Smooth muscle cell (in vitro differentiated cells): Measurements from ENCODE around the gene SLC4A3. TPM values are rescaled to one million over a fixed set of nuclear protein-coding genes. Genes with fewer than 3 reads are reported as not detected.

ENCODE experiments used
- DNase-seq: peaks from one replicate; lab custom pipeline; 2025; ENCODE audit not compliant: unreplicated experiment; lab: John Stamatoyannopoulos, UW
- H2AFZ ChIP-seq: fragments of 200-600 bp; sonication (generic); 2 replicates; pipeline ENCODE4 v1.6.0; 2016; ENCODE audit warnings: antibody characterized with exemption, low read depth, mild to moderate bottlenecking
- H3F3A ChIP-seq: fragments of 200-600 bp; sonication (generic); 2 replicates; pipeline ENCODE4 v1.6.0; 2017; ENCODE audit warnings: antibody characterized with exemption, low read depth
- H3K27ac ChIP-seq: fragments of 200-600 bp; sonication (generic); 2 replicates; pipeline ENCODE4 v1.5.1; 2016; ENCODE audit warnings: low read depth, mild to moderate bottlenecking
- H3K27me3 ChIP-seq: fragments of 200-600 bp; sonication (generic); 2 replicates; pipeline ENCODE4 v1.6.1; 2016; ENCODE audit warnings: low read depth, mild to moderate bottlenecking
- H3K36me3 ChIP-seq: fragments of 200-600 bp; sonication (generic); 2 replicates; pipeline ENCODE4 v1.5.1; 2016; ENCODE audit warnings: low read depth
- H3K4me1 ChIP-seq: fragments of 200-600 bp; sonication (generic); 2 replicates; pipeline ENCODE4 v1.5.1; 2016; ENCODE audit warnings: low read depth
- H3K4me2 ChIP-seq: fragments of 200-600 bp; sonication (generic); 2 replicates; pipeline ENCODE4 v1.6.0; 2016; ENCODE audit warnings: mild to moderate bottlenecking
- H3K4me3 ChIP-seq: fragments of 200-600 bp; sonication (generic); 2 replicates; pipeline ENCODE4 v1.5.1; 2016; ENCODE audit warnings: mild to moderate bottlenecking
- H3K79me2 ChIP-seq: fragments of 200-600 bp; sonication (generic); 2 replicates; pipeline ENCODE4 v1.6.0; 2016; ENCODE audit warnings: low read depth, mild to moderate bottlenecking
- H3K9ac ChIP-seq: fragments of 200-600 bp; sonication (generic); 2 replicates; pipeline ENCODE4 v1.6.0; 2016; ENCODE audit warnings: low read depth
- H3K9me3 ChIP-seq: fragments of 200-600 bp; sonication (generic); replicated peaks from 2 replicates; pipeline ENCODE4 v1.5.1; 2016; ENCODE audit warnings: low read depth
- H4K20me1 ChIP-seq: fragments of 200-600 bp; sonication (generic); 2 replicates; pipeline ENCODE4 v1.6.0; 2016; ENCODE audit warnings: low read depth
- WGBS: methylation state at CpG from one replicate; pipeline ENCODE4 v1.1.7; 2016; ENCODE audit warnings: low lambda C conversion rate; 5-methylcytosine and 5-hydroxymethylcytosine counted together
- polyA plus RNA-seq: library from polyadenylated mRNA; unstranded; fragments of >200 nt; fragmentation: Nextera tagmentation; extraction: Ambion mirVana; gene quantifications from 2 replicates; pipeline ENCODE4 v1.2.1, GENCODE V29; 2016
- total RNA-seq: library from RNA; depleted of rRNA; stranded (reverse); fragments of >200 nt; gene quantifications from 2 replicates; pipeline ENCODE4 v1.2.3, GENCODE V29; 2014
- TF ChIP-seq, protein P1 (sequence below): fragments of 200-600 bp; sonication (generic); IDR thresholded peaks from 2 replicates; pipeline ENCODE4 v1.5.1; 2017; ENCODE audit warnings: borderline replicate concordance, mild to moderate bottlenecking, antibody characterized with exemption; ENCODE audit not compliant: insufficient read depth, poor library complexity, severe bottlenecking

Gene SLC4A3
- total and polyA plus RNA-seq, 2 experiments from 2014 or later, result 4.9 to 12.1 TPM

- Histone ChIP-seq H2AFZ (peak overlapping the region; percentile 37), H3K27me3 (no peaks in the 10 kb centered on the region), H3K9me3 (no peaks in the 10 kb centered on the region), H3K4me1 (peaks cover 45% of the 10 kb centered on the region), H3K4me3 (peak overlapping the region; percentile 51), H3K36me3 (no peaks in the 10 kb centered on the region), H3K79me2 (no peaks in the 10 kb centered on the region), H3K9ac (peak overlapping the region; percentile 44), H3F3A (peaks cover 17% of the 10 kb centered on the region), H3K4me2 (peak overlapping the region; percentile 56), H4K20me1 (no peaks in the 10 kb centered on the region), H3K27ac (peak overlapping the region; percentile 85)
- TF ChIP-seq, protein P1, sequence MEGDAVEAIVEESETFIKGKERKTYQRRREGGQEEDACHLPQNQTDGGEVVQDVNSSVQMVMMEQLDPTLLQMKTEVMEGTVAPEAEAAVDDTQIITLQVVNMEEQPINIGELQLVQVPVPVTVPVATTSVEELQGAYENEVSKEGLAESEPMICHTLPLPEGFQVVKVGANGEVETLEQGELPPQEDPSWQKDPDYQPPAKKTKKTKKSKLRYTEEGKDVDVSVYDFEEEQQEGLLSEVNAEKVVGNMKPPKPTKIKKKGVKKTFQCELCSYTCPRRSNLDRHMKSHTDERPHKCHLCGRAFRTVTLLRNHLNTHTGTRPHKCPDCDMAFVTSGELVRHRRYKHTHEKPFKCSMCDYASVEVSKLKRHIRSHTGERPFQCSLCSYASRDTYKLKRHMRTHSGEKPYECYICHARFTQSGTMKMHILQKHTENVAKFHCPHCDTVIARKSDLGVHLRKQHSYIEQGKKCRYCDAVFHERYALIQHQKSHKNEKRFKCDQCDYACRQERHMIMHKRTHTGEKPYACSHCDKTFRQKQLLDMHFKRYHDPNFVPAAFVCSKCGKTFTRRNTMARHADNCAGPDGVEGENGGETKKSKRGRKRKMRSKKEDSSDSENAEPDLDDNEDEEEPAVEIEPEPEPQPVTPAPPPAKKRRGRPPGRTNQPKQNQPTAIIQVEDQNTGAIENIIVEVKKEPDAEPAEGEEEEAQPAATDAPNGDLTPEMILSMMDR, result no peak
- DNase-seq, result no peak
- 44% methylated on average over 18 of the region's 18 CpGs for WGBS
Observed at GRCh38 chr2:219684721-219685689, 57.6 kb downstream of the SLC4A3 start.

DNA sequence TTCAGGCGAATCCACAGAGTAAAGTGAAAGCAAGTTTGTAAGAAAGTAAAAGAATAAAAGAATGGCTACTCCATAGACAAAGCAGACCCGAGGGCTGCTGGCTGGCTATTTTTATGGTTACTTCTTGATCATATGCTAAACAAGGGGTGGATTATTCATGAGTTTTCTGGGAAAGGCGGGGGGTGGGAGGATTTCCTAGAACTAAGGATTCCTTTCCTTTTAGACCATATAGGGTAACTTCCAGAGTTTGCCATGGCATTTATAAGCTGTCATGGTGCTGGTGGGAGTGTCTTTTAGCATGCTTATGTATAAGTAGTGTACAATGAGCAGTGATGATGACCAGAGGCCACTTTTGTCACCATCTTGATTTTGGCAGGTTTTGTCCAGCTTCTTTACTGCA is 59.8 kb downstream of the SLC4A3 start:
- peaks cover 36% of the 10 kb centered on the region for H3K4me1 ChIP-seq
- H3K27ac ChIP-seq, result peak overlapping the region; percentile 62
- 87% methylated on average over 3 of the region's 3 CpGs for WGBS
- no peaks in the 10 kb centered on the region for H3K9me3 ChIP-seq
- no peak overlapping the region for H3K9ac ChIP-seq
- no peak overlapping the region for H3K4me3 ChIP-seq
- no peaks in the 10 kb centered on the region for H3K36me3 ChIP-seq
- H4K20me1 ChIP-seq, result no peaks in the 10 kb centered on the region
- no peaks in the 10 kb centered on the region for H3K27me3 ChIP-seq
- TF ChIP-seq, protein P1, result no peak
- no peak overlapping the region for H2AFZ ChIP-seq
- DNase-seq, result no peak
- no peaks in the 10 kb centered on the region for H3K79me2 ChIP-seq
- H3K4me2 ChIP-seq, result no peak overlapping the region
- peaks cover 5% of the 10 kb centered on the region for H3F3A ChIP-seq

DNA sequence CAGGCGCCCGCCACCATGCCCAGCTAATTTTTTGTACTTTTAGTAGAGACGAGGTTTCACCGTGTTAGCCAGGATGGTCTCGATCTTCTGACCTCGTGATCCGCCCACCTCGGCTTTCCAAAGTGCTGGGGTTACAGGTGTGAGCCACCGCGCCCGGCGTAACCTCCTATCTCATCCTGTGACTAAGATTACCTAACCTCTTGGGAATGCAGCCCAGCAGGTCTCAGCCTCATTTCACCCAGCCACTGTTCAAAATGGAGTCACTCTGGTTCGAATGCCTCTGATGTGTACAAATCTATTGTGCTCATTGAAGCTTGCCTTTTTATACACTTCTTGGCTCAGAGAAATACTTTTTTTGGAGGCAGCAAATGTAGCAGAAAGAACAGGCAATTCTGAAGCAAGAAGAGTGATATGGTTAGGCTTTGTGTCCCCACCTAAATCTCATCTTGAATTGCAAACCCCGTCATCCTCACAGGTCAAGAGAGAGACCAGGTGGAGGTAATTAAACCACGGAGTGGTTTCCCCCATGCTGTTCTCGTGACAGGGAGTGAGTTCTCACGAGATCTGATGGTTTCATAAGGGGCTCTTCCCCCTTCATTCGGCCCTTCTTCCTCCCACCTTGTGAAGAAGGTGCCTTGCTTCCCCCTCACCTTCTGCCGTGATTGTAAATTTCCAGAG is 60.6 kb downstream of the SLC4A3 start:
- H2AFZ ChIP-seq, result no peak overlapping the region
- H3K36me3 ChIP-seq, result no peaks in the 10 kb centered on the region
- no peak for DNase-seq
- no peak overlapping the region for H3K4me3 ChIP-seq
- peak overlapping the region; percentile 62 for H3K27ac ChIP-seq
- no peaks in the 10 kb centered on the region for H3K27me3 ChIP-seq
- WGBS, result 83% methylated on average over 19 of the region's 19 CpGs
- TF ChIP-seq, protein P1, result no peak
- H3K4me1 ChIP-seq, result peaks cover 36% of the 10 kb centered on the region
- no peak overlapping the region for H3K9ac ChIP-seq
- H3K79me2 ChIP-seq, result no peaks in the 10 kb centered on the region
- H3K9me3 ChIP-seq, result no peaks in the 10 kb centered on the region
- H4K20me1 ChIP-seq, result no peaks in the 10 kb centered on the region
- H3K4me2 ChIP-seq, result no peak overlapping the region
- H3F3A ChIP-seq, result peaks cover 4% of the 10 kb centered on the region
